OCI-LY7 (cell line): ENCODE data around the gene OSGIN1. TPM values are rescaled to one million over a fixed set of nuclear protein-coding genes. Genes with fewer than 3 reads are reported as not detected.

ENCODE experiments used
- BruUV-seq: library from RNA; stranded (reverse); fragments of 400-500 nt; replicated peaks from 2 replicates; lab custom pipeline; 2021; lab: Mats Ljungman, UMichigan
- CTCF ChIA-PET: fragments of 300-600 bp; sonication (Branson Sonifier 250); formaldehyde crosslinking; loops from one replicate; lab custom pipeline; 2022; ENCODE audit warnings: antibody characterized with exemption; ENCODE audit not compliant: unreplicated experiment; lab: Charles Lee
- POLR2A ChIA-PET: fragments of 300-600 bp; sonication (Branson Sonifier 250); formaldehyde crosslinking; loops from one replicate; lab custom pipeline; 2022; ENCODE audit warnings: antibody characterized with exemption; lab: Charles Lee
- DNase-seq: peaks from one replicate; pipeline ENCODE4 v3.0.0-alpha.2; 2015; ENCODE audit warnings: low spot score
- H2AFZ ChIP-seq: fragments of 200-600 bp; sonication (generic), shearing (Covaris generic); 2 replicates; pipeline ENCODE4 v1.6.1; 2014; ENCODE audit warnings: mild to moderate bottlenecking, antibody characterized with exemption, low read length, moderate library complexity
- H3K27ac ChIP-seq: fragments of 200-600 bp; sonication (generic); 2 replicates; pipeline ENCODE4 v1.5.1; 2014; ENCODE audit warnings: mixed run types, low read depth, mild to moderate bottlenecking, moderate library complexity, low read length, inconsistent platforms; ENCODE audit not compliant: poor library complexity, severe bottlenecking
- H3K36me3 ChIP-seq: fragments of 200-600 bp; sonication (generic); 2 replicates; pipeline ENCODE4 v1.6.1; 2014; ENCODE audit warnings: mild to moderate bottlenecking, antibody characterized with exemption, low read length, moderate library complexity, mixed read lengths; ENCODE audit not compliant: insufficient read depth
- H3K4me1 ChIP-seq: fragments of 200-600 bp; sonication (generic); 2 replicates; pipeline ENCODE4 v1.5.1; 2014; ENCODE audit warnings: mild to moderate bottlenecking, low read length; ENCODE audit not compliant: insufficient read depth, poor library complexity, severe bottlenecking
- H3K4me2 ChIP-seq: fragments of 200-600 bp; sonication (generic); 2 replicates; pipeline ENCODE4 v1.6.1; 2014; ENCODE audit warnings: mild to moderate bottlenecking, low read length
- H3K4me3 ChIP-seq: fragments of 200-600 bp; sonication (generic); 2 replicates; pipeline ENCODE4 v1.5.1; 2014; ENCODE audit warnings: mild to moderate bottlenecking, low read depth, low read length; ENCODE audit not compliant: poor library complexity, severe bottlenecking
- H3K79me2 ChIP-seq: fragments of 200-600 bp; sonication (generic); 2 replicates; pipeline ENCODE4 v1.6.1; 2016; ENCODE audit warnings: low read depth, mild to moderate bottlenecking, low read length, moderate library complexity, mixed read lengths; ENCODE audit not compliant: insufficient read depth
- H3K9me2 ChIP-seq: fragments of 200-600 bp; sonication (generic); 2 replicates; pipeline ENCODE4 v1.6.1; 2016; ENCODE audit warnings: mild to moderate bottlenecking, low read length, mixed read lengths; ENCODE audit not compliant: insufficient read depth
- H3K9me3 ChIP-seq: fragments of 200-600 bp; sonication (generic); 2 replicates; pipeline ENCODE4 v1.6.1; 2014; ENCODE audit warnings: mild to moderate bottlenecking, mixed run types, low read length, mixed read lengths
- H4K20me1 ChIP-seq: fragments of 200-600 bp; sonication (generic); 2 replicates; pipeline ENCODE4 v1.6.1; 2014; ENCODE audit warnings: mild to moderate bottlenecking, antibody characterized with exemption, low read length, moderate library complexity, mixed read lengths; ENCODE audit not compliant: insufficient read depth
- CTCF ChIP-seq: fragments of 200-600 bp; sonication (generic); conservative IDR thresholded peaks from 2 replicates; pipeline ENCODE4 v1.5.1; 2014; ENCODE audit warnings: mild to moderate bottlenecking, antibody characterized with exemption, low read length, moderate library complexity, mixed read lengths
- EZH2phosphoT487 ChIP-seq: fragments of 200-600 bp; sonication (generic); IDR thresholded peaks from 2 replicates; pipeline ENCODE4 v1.6.1; 2018; ENCODE audit warnings: low read depth, borderline replicate concordance, mild to moderate bottlenecking, mixed run types, antibody characterized with exemption, low read length, moderate library complexity, mixed read lengths
- intact Hi-C: fragments of 100-400 bp; cut with micrococcal nuclease; formaldehyde crosslinking; loops from one replicate; pipeline ENCODE4 v1.10.0; 2022; ENCODE audit not compliant: unreplicated experiment
- total RNA-seq, 2 experiments: library from RNA; depleted of rRNA in 1 of 2; stranded (reverse); fragments of >200 nt in 1 of 2; shearing (Covaris generic) in 1 of 2; gene quantifications; 2 replicates each; pipeline ENCODE4 v1.2.3, GENCODE V29; 2014 to 2022

OSGIN1 gene
- total RNA-seq, 2 experiments from 2014 or later, result 0.28 to 1.0 TPM

- Histone ChIP-seq H3K36me3 (no peaks in the 10 kb centered on the region), H3K9me3 (no peaks in the 10 kb centered on the region), H4K20me1 (no peaks in the 10 kb centered on the region), H3K9me2 (no peaks in the 10 kb centered on the region), H3K4me3 (no peak overlapping the region), H2AFZ (no peak overlapping the region), H3K27ac (no peak overlapping the region), H3K4me2 (no peak overlapping the region), H3K79me2 (no peaks in the 10 kb centered on the region), H3K4me1 (no peaks in the 10 kb centered on the region)
- TF ChIP-seq EZH2phosphoT487 (no peak), CTCF (no peak)
- CTCF ChIA-PET, result no interaction called here
- intact Hi-C loops, result no loop called here
- no peak for DNase-seq
- POLR2A ChIA-PET, result no interaction called here
- no TSS peak for BruUV-seq
Observed at GRCh38 chr16:83975590-83976260, 22.7 kb downstream of the OSGIN1 start.

GRCh38 chr16:83977056-83977815, 24.2 kb downstream of the OSGIN1 start:
- Histone ChIP-seq H3K9me3 (no peaks in the 10 kb centered on the region), H3K4me1 (no peaks in the 10 kb centered on the region), H4K20me1 (no peaks in the 10 kb centered on the region), H2AFZ (no peak overlapping the region), H3K36me3 (no peaks in the 10 kb centered on the region), H3K4me3 (no peak overlapping the region), H3K4me2 (no peak overlapping the region), H3K27ac (no peak overlapping the region), H3K9me2 (no peaks in the 10 kb centered on the region), H3K79me2 (no peaks in the 10 kb centered on the region)
- BruUV-seq, result no TSS peak
- intact Hi-C loops, result no loop called here
- ChIA-PET POLR2A (interaction anchor here (0.6 kb wide), 1 partner anchor 474 kb away, joined by 5 read pairs; no protein-coding TSS in a partner anchor), CTCF (interaction anchor here (0.6 kb wide), 1 partner anchor 51 kb away, joined by 3 read pairs; no protein-coding TSS in a partner anchor)
- no peak for DNase-seq
- TF ChIP-seq CTCF (no peak), EZH2phosphoT487 (no peak)
